Stimulated activated naive CD8-positive, alpha-beta T cell treated with anti-CD3 and anti-CD28 coated beads, Interleukin-15, amount 100 ng/mL, for 72 hours (primary cell): ENCODE measurements around the gene KLHL40.

Experiments used
- ATAC-seq: fragments of 150-1000 bp; cut with Tn5 transposase; 2 replicates; pipeline ENCODE4 v1.10.0; 2021; ENCODE audit warnings: mild to moderate bottlenecking, moderate library complexity
- DNase-seq, 2 donors: peaks; one replicate each; pipeline ENCODE4 v3.0.0; 2021 to 2022
- H3K27ac Mint-ChIP-seq, 2 donors: one replicate each; pipeline ENCODE4 v1.8.0; 2022; ENCODE audit warnings: mild to moderate bottlenecking in 2 of 2, mixed read lengths in 2 of 2, moderate library complexity in 2 of 2
- H3K27me3 Mint-ChIP-seq: one replicate; pipeline ENCODE4 v1.8.0; 2022; ENCODE audit warnings: mixed read lengths
- H3K4me1 Mint-ChIP-seq: one replicate; pipeline ENCODE4 v1.8.0; 2022; ENCODE audit warnings: mild to moderate bottlenecking, mixed read lengths
- H3K4me3 Mint-ChIP-seq, 2 donors: one replicate each; pipeline ENCODE4 v1.8.0; 2022; ENCODE audit warnings: mild to moderate bottlenecking in 2 of 2, mixed read lengths in 2 of 2, moderate library complexity in 1 of 2
- H3K9me3 Mint-ChIP-seq, 2 donors: one replicate each; pipeline ENCODE4 v1.8.0; 2022; ENCODE audit warnings: mixed read lengths in 2 of 2

The KLHL40 gene

GRCh38 chr3:42739401-42740158 is 54.2 kb downstream of the KLHL40 start:
- H3K4me3 Mint-ChIP-seq: no peak overlapping the region
- no peak for ATAC-seq
- H3K4me1 Mint-ChIP-seq: no peaks in the 10 kb centered on the region
- H3K9me3 Mint-ChIP-seq: no peaks in the 10 kb centered on the region
- no peak for DNase-seq
- H3K27me3 Mint-ChIP-seq: no peaks in the 10 kb centered on the region
- H3K27ac Mint-ChIP-seq: no peak overlapping the region

GRCh38 chr3:42741796-42742195 is 56.5 kb downstream of the KLHL40 start:
- Mint-ChIP-seq H3K27ac (no peak overlapping the region), H3K4me3 (no peak overlapping the region), H3K27me3 (no peaks in the 10 kb centered on the region), H3K9me3 (no peaks in the 10 kb centered on the region), H3K4me1 (no peaks in the 10 kb centered on the region)
- ATAC-seq (no peak), DNase-seq (no peak)
